Measurements from ENCODE around the gene ARID4B. TPM values are rescaled to one million over a fixed set of nuclear protein-coding genes. Genes with fewer than 3 reads are reported as not detected.
A peak's percentile ranks its signal among the peaks of the same experiment; 100 is the strongest.

ARID4B gene
- total RNA-seq, 1 donor from 2014 or later = 15.7 TPM

GRCh38 chr1:235199441-235199840 is 128.5 kb downstream of the ARID4B start:
- Histone ChIP-seq H3K27me3 (ENCODE audit: low read depth) (no peaks in the 10 kb centered on the region), H3K27ac (replicated peaks) (no peak overlapping the region), H3K9me3 (replicated peaks) (no peaks in the 10 kb centered on the region), H3K4me3 (no peak overlapping the region), H3K4me1 (peaks cover 4% of the 10 kb centered on the region), H3K36me3 (peaks cover 18% of the 10 kb centered on the region)
- intact Hi-C loops (cut with micrococcal nuclease) = no loop called here
- TF ChIP-seq CTCF (IDR thresholded peaks at IDR 0.05; ENCODE audit: borderline replicate concordance) = peak; percentile 40
- DNase-seq = no peak

- Histone ChIP-seq H3K36me3 (peaks cover 29% of the 10 kb centered on the region), H3K4me1 (no peaks in the 10 kb centered on the region), H3K27ac (replicated peaks) (no peak overlapping the region), H3K9me3 (replicated peaks) (no peaks in the 10 kb centered on the region), H3K4me3 (no peak overlapping the region), H3K27me3 (ENCODE audit: low read depth) (no peaks in the 10 kb centered on the region)
- DNase-seq = no peak
- intact Hi-C loops (cut with micrococcal nuclease) = no loop called here
- TF ChIP-seq CTCF (IDR thresholded peaks at IDR 0.05; ENCODE audit: borderline replicate concordance) = no peak
Observed at GRCh38 chr1:235190431-235190830, 137.5 kb downstream of the ARID4B start.

- no peaks in the 10 kb centered on the region for H3K9me3 ChIP-seq (replicated peaks)
- DNase-seq = no peak
- H3K27ac ChIP-seq (replicated peaks) = no peak overlapping the region
- no peaks in the 10 kb centered on the region for H3K27me3 ChIP-seq (ENCODE audit: low read depth)
- intact Hi-C loops (cut with micrococcal nuclease) = no loop called here
- peaks cover 5% of the 10 kb centered on the region for H3K36me3 ChIP-seq
- TF ChIP-seq CTCF (IDR thresholded peaks at IDR 0.05; ENCODE audit: borderline replicate concordance) = no peak
- no peak overlapping the region for H3K4me3 ChIP-seq
- no peaks in the 10 kb centered on the region for H3K4me1 ChIP-seq
Observed at GRCh38 chr1:235187316-235187715, 140.7 kb downstream of the ARID4B start.

GRCh38 chr1:235181561-235182245 is 146.3 kb downstream of the ARID4B start:
- Histone ChIP-seq H3K9me3 (replicated peaks) (no peaks in the 10 kb centered on the region), H3K27me3 (ENCODE audit: low read depth) (no peaks in the 10 kb centered on the region), H3K4me1 (no peaks in the 10 kb centered on the region), H3K4me3 (no peak overlapping the region), H3K27ac (replicated peaks) (no peak overlapping the region), H3K36me3 (peaks cover 39% of the 10 kb centered on the region)
- intact Hi-C loops (cut with micrococcal nuclease) = no loop called here
- DNase-seq = no peak
- no peak for TF ChIP-seq CTCF (IDR thresholded peaks at IDR 0.05; ENCODE audit: borderline replicate concordance)

GRCh38 chr1:235180916-235181460 is 147.0 kb downstream of the ARID4B start:
- intact Hi-C loops (cut with micrococcal nuclease) = no loop called here
- no peak for TF ChIP-seq CTCF (IDR thresholded peaks at IDR 0.05; ENCODE audit: borderline replicate concordance)
- H3K27ac ChIP-seq (replicated peaks) = no peak overlapping the region

More at GRCh38 chr1:235180916-235181460, 147.0 kb downstream of the ARID4B start:
- no peak for DNase-seq
- Histone ChIP-seq H3K4me1 (no peaks in the 10 kb centered on the region), H3K36me3 (peaks cover 42% of the 10 kb centered on the region), H3K9me3 (replicated peaks) (no peaks in the 10 kb centered on the region), H3K4me3 (no peak overlapping the region), H3K27me3 (ENCODE audit: low read depth) (no peaks in the 10 kb centered on the region)
